ENCODE measurements around the gene BCAM. TPM values are rescaled to one million over a fixed set of nuclear protein-coding genes. Genes with fewer than 3 reads are reported as not detected.

Gene BCAM
- total and polyA plus RNA-seq, 8 donors, result 110 to 389 (median 163) TPM

GRCh38 chr19:44846455-44847143 is 37.7 kb downstream of the BCAM start:
- ATAC-seq (no peak), DNase-seq (peak in 3 of 4 donors; percentile 45 to 60 (median 50))
- Histone ChIP-seq H3K36me3 (peaks cover 0 to 3% of the 10 kb centered on the region in 2 donors), H3K4me3 (peak overlapping the region; percentile 85 to 96), H3K9me3 (no peaks in the 10 kb centered on the region), H3K27me3 (no peaks in the 10 kb centered on the region), H3K27ac (peak overlapping the region; percentile 93 to 96), H3K4me1 (peaks cover 13 to 60% of the 10 kb centered on the region in 2 donors)
- no peak for TF ChIP-seq CTCF (IDR thresholded peaks at IDR 0.05)
- intact Hi-C loops (cut with DNase I), result no loop called here

GRCh38 chr19:44847144-44848035 is 38.5 kb downstream of the BCAM start:
- no peaks in the 10 kb centered on the region for H3K9me3 ChIP-seq
- peak; percentile 69 to 91 (median 84) for DNase-seq
- peak overlapping the region; percentile 93 to 96 for H3K27ac ChIP-seq
- peak; percentile 41 for ATAC-seq
- peaks cover 13 to 63% of the 10 kb centered on the region in 2 donors for H3K4me1 ChIP-seq
- peak overlapping the region; percentile 85 to 96 for H3K4me3 ChIP-seq
- H3K36me3 ChIP-seq, result peaks cover 0 to 3% of the 10 kb centered on the region in 2 donors
- intact Hi-C loops (cut with DNase I), result no loop called here
- no peaks in the 10 kb centered on the region for H3K27me3 ChIP-seq
- no peak for TF ChIP-seq CTCF (IDR thresholded peaks at IDR 0.05)

- peak overlapping the region; percentile 93 to 96 for H3K27ac ChIP-seq
- peaks cover 13 to 63% of the 10 kb centered on the region in 2 donors for H3K4me1 ChIP-seq
- peaks cover 0 to 3% of the 10 kb centered on the region in 2 donors for H3K36me3 ChIP-seq
- H3K9me3 ChIP-seq, result no peaks in the 10 kb centered on the region
- H3K4me3 ChIP-seq, result peak overlapping the region; percentile 85 to 96
- no peaks in the 10 kb centered on the region for H3K27me3 ChIP-seq
- intact Hi-C loops (cut with DNase I), result no loop called here
- ATAC-seq (no peak), DNase-seq (peak in 2 of 4 donors; percentile 31 to 50)
- no peak for TF ChIP-seq CTCF (IDR thresholded peaks at IDR 0.05)
Observed at GRCh38 chr19:44848036-44848811, 39.3 kb downstream of the BCAM start.

- intact Hi-C loops (cut with DNase I), result no loop called here
- H3K27me3 ChIP-seq, result no peaks in the 10 kb centered on the region
- no peak for TF ChIP-seq CTCF (IDR thresholded peaks at IDR 0.05)
- H3K27ac ChIP-seq, result peak overlapping the region; percentile 93 to 96
- DNase-seq, result no peak
- peak overlapping the region in 1 of 2 donors; percentile 85 for H3K4me3 ChIP-seq
- H3K36me3 ChIP-seq, result peaks cover 0 to 3% of the 10 kb centered on the region in 2 donors
- peaks cover 13 to 60% of the 10 kb centered on the region in 2 donors for H3K4me1 ChIP-seq
- no peak for ATAC-seq
- no peaks in the 10 kb centered on the region for H3K9me3 ChIP-seq
Observed at GRCh38 chr19:44848812-44849447, 40.0 kb downstream of the BCAM start.

All from left lung (tissue), 10 donors.